Measurements from ENCODE around the gene LASP1NB.

The LASP1NB gene

DNA sequence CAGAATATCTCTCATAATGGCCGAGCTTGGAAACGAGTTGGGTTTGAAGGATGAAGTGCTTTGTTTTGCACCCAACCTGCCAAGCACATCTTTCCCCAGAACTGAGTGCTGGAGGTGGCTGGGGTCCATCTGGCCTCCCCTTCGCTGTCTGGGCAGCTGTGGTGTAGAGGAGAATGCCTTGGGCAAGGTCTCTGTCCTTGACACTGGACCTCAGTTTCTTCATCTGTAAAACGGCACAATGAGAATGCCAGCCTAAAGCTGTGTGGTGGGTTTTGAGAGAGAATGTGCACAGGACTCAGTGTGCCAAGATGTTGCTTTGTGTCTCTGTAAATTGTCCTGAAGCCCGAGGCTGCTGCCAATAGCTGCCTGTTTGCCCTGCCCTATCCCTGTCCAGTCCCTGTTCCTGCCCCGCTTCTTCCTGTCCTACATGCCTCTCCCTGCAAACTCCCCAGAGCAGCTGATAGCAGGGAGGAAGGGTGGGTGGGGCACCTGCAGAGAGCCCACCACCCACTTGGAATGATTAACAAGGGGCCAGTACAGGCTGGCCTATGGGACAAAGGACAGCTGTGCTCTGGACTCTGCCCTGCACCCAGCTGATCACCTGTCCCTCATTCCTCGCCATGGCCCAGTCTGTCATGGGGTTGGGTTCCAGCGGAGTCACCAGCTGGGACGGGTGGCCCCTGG, 40.2 kb upstream of the LASP1NB start:
- Histone ChIP-seq H2BK15ac (ENCODE audit: low read length) (no peak overlapping the region), H2AFZ (ENCODE audit: low read length) (no peak overlapping the region), H3K4ac (replicated peaks; ENCODE audit: insufficient read length, low read depth, low read length) (no peak overlapping the region), H3K18ac (ENCODE audit: extremely low read depth, low read length) (no peak overlapping the region), H4K5ac (ENCODE audit: insufficient read length, low read depth, low read length) (no peak overlapping the region), H3K23me2 (ENCODE audit: low read depth, low read length) (no peaks in the 10 kb centered on the region), H2BK120ac (replicated peaks; ENCODE audit: low read depth, low read length) (no peak overlapping the region), H3K4me3 (ENCODE audit: extremely low read depth in 1 of 4, insufficient read depth in 2 of 4, low read depth in 3 of 4, low read length in 4 of 4) (no peak overlapping the region; a peak in 1 of 8 replicates), H2BK20ac (ENCODE audit: low read length) (no peak overlapping the region), H3K27ac (ENCODE audit: low read depth, low read length) (no peak overlapping the region), H3K79me1 (ENCODE audit: low read depth, low read length) (peaks cover 21% of the 10 kb centered on the region), H3K36me3 (ENCODE audit: control insufficient read depth in 2 of 4, insufficient read depth in 4 of 4, low read length in 3 of 4) (peaks cover 0 to 4% (median 1%) of the 10 kb centered on the region in 4 experiments; a peak in 5 of 8 replicates), H2BK12ac (ENCODE audit: low read depth, low read length) (no peak overlapping the region; the same call in 1 of the 2 replicates), H2AK5ac (ENCODE audit: low read depth, low read length) (no peak overlapping the region; the same call in 1 of the 2 replicates), H3K56ac (replicated peaks; ENCODE audit: insufficient read length, low read depth, low read length) (no peak overlapping the region), H2BK5ac (ENCODE audit: low read depth, low read length) (peak overlapping the region; percentile 0; the same call in 1 of the 2 replicates), H3K23ac (ENCODE audit: insufficient read length) (no peak overlapping the region), H3K9ac (replicated peaks in 1 of 4; ENCODE audit: extremely low read depth in 1 of 4, low read depth in 3 of 4, low read length in 3 of 4) (no peak overlapping the region; a peak in 1 of 7 replicates), H4K20me1 (replicated peaks in 1 of 2; ENCODE audit: control insufficient read depth in 1 of 2, insufficient read depth in 2 of 2, low read length in 2 of 2) (peaks cover 7 to 13% of the 10 kb centered on the region in 2 experiments), H3K4me1 (replicated peaks in 1 of 4; ENCODE audit: control insufficient read depth in 3 of 4, insufficient read depth in 4 of 4, low read length in 3 of 4) (peaks cover 18 to 38% (median 31%) of the 10 kb centered on the region in 4 experiments), H4K8ac (ENCODE audit: extremely low read depth, insufficient read depth, low read length) (no peak overlapping the region), H4K91ac (replicated peaks; ENCODE audit: insufficient read length, low read length) (no peak overlapping the region), H3K79me2 (ENCODE audit: control insufficient read depth in 1 of 2, insufficient read depth in 2 of 2, low read length in 2 of 2) (peaks cover 6 to 78% of the 10 kb centered on the region in 2 experiments; a peak in 3 of 4 replicates), H3K27me3 (replicated peaks in 1 of 4; ENCODE audit: control insufficient read depth in 3 of 4, extremely low read depth in 1 of 4, insufficient read depth in 3 of 4, low read length in 3 of 4) (no peaks in the 10 kb centered on the region), H3K9me3 (ENCODE audit: insufficient read depth in 2 of 2, low read depth in 1 of 2, low read length in 1 of 2) (no peaks in the 10 kb centered on the region), H3K14ac (ENCODE audit: insufficient read length) (no peak overlapping the region), H3K4me2 (ENCODE audit: insufficient read depth in 1 of 2, low read depth in 2 of 2, low read length in 2 of 2) (peak overlapping the region in 1 of 2 experiments; percentile 47; a peak in 2 of 4 replicates)
- 0 out of 2 replicates have a peak, but pooled peaks have one; percentile 28 for TF ChIP-seq KDM1A (IDR thresholded peaks at IDR 0.05; ENCODE audit: borderline replicate concordance, low read length)
- TF ChIP-seq RXRA (IDR thresholded peaks at IDR 0.05; ENCODE audit: insufficient read depth, low read depth, low read length): no peak
- no peak for DNase-seq (ENCODE audit: low read depth in 1 of 2, low spot score in 2 of 2)
- no peak for FAIRE-seq
- ChIA-PET CTCF (ENCODE audit: partially characterized antibody) (interaction anchor here (0.8 to 4.0 kb wide), 11 partner anchors 9 to 359 kb away, joined by 3 to 26 read pairs (median 5); partner anchors contain the start of genes LASP1 and LASP1NB), POLR2A (ENCODE audit: partially characterized antibody) (interaction anchor here (0.6 to 12.6 kb wide), 15 partner anchors 9 to 563 kb away, joined by 3 to 143 read pairs (median 4); partner anchors contain the start of genes LASP1, LASP1NB, RPL19 and RPL23)
- 89% methylated on average over 9 of the region's 9 CpGs; no CpG with 5 or more reads in 1 of the 2 experiments for WGBS, 2 experiments (ENCODE audit: extremely low coverage in 1 of 2, insufficient coverage in 1 of 2, insufficient read length in 1 of 2, insufficient replicate concordance in 2 of 2, low coverage in 1 of 2, low lambda C conversion rate in 2 of 2, missing lambda C conversion rate in 1 of 2)
